Nucleus accumbens (tissue), 56 donors: ENCODE results near the gene CTCFL.

Experiments
- DNase-seq, 56 donors: peaks; one replicate each; lab custom pipeline; 2025; lab: John Stamatoyannopoulos, UW

The CTCFL gene

GRCh38 chr20:57470212-57470522 is 54.8 kb downstream of the CTCFL start:
- no peak for DNase-seq

DNA sequence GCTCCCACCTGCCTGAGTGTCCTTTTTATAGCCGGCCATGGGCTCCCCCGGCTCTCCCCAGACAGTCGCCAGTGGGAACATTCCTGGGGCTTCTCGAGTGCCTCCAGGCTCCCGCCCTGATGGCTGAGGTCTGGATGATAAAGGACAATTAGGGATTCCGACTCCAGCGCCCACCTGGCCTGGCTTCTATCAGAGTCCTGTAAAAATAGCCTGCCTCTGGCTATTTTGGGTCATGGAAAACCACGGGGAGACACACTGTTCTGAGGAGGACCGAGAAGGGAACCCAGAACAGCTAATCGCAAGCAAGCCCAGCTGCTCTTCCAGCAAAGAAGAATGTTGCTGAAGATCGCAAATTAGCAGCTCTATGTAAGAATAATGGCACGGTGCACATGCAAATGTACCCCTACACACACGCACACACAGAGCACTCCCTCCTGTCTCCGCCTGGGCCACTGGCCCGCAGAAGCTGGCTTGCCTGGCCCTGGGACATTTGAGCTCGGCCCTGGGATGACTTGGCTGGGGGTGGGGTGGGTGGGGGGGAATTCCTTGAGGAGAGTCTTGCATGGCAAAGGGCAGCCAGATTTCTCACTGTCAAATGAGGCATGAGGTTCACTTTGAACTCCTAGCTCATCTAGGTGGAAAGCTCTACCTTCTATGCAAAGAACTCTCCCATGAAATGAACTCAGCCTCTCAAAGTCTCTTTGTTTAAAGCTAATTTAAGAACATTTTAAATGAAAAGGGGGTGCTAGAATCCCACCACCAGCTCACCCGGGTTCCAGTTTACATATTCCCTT is 55.3 kb downstream of the CTCFL start:
- no peak for DNase-seq

GRCh38 chr20:57468523-57469417 is 56.2 kb downstream of the CTCFL start:
- no peak for DNase-seq

GRCh38 chr20:57467742-57468141 is 57.2 kb downstream of the CTCFL start:
- peak in 1 of 56 donors; percentile 8 for DNase-seq

DNA sequence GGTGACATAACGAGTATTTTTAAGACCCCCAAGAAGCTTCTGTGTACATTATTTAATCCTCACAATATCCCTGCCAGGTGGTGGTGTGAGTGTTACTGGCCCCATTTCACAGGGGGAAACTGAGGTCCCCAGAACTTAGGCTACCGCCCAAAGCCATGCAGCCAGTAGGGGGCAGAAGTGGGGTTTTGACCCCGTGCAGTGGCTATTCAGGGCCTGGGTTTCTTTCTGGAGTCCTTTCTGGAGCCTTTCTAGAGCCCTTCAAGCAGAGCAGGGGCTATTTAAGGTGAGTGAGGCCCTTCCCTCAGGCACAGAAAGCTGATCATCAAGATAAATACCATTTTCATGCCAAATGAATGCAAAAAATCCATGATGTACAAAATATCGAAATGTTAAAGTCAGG is 59.0 kb downstream of the CTCFL start:
- no peak for DNase-seq

- no peak for DNase-seq
Measured at GRCh38 chr20:57465486-57465885, 59.5 kb downstream of the CTCFL start.

- DNase-seq, result no peak
Measured at GRCh38 chr20:57464642-57465211, 60.2 kb downstream of the CTCFL start.

GRCh38 chr20:57462781-57463180 is 62.2 kb downstream of the CTCFL start:
- no peak for DNase-seq

- DNase-seq, result no peak
Measured at GRCh38 chr20:57461726-57462125, 63.2 kb downstream of the CTCFL start.

GRCh38 chr20:57460781-57461465 is 64.0 kb downstream of the CTCFL start:
- no peak for DNase-seq

DNA sequence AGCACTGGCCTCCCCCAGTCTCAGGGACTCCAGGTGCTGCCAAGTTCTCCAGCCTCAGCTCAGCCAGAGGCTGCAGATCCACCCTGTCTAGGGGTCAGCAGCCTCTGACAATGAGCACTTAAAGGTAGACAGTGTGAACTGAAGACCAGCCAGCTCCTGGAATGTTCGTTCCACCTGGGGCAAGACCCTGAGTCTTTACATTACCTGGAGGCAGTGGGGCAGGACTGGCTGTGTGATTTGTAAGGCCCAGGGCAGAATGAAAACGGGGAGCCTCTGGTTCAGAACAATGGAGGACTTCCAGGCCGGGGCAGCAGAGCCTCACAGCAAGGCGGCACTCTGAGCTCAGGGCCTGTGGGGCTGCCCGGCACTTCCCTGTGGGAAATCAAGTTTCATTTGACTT is 65.0 kb downstream of the CTCFL start:
- no peak for DNase-seq

- no peak for DNase-seq
Measured at GRCh38 chr20:57459278-57459677, 65.7 kb downstream of the CTCFL start.

DNA sequence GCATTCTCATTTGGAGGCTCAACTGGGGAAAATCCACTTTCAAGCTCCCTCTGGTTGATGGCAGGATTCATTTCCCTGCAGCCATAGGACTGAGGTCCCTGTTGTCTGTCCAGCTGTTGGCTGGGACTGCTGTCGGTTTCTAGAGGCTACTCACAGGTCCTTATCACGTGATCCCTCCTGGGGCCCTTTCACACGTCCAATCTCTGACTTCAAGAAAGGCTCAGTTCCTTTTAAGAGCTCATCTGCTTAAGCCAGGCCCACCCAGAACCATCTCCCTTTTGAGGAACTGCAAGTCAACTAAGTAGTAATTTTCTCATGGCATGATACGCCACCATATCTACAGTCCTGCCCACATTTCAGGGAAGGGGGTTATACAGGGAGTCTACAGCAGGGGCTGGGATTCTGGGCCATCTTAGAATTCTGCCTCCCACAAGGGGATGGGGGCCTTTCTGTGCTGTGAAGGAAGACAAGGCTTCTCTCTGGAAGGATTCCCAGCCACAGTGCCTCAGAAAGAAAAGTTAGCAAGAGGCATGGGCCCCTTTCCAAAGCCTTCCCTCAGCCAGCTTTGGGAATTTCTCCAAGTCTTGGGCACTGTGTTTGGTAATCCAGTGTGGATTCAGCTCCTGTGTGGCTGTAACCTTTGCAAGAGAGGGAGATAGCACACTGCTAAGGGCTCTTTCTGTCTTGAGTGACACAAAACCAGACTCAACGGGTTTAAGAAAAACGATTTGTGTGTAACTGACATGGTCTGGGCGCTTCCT is 66.4 kb downstream of the CTCFL start:
- DNase-seq, result peak in 32 of 56 donors; percentile 4 to 77 (median 30)

DNA sequence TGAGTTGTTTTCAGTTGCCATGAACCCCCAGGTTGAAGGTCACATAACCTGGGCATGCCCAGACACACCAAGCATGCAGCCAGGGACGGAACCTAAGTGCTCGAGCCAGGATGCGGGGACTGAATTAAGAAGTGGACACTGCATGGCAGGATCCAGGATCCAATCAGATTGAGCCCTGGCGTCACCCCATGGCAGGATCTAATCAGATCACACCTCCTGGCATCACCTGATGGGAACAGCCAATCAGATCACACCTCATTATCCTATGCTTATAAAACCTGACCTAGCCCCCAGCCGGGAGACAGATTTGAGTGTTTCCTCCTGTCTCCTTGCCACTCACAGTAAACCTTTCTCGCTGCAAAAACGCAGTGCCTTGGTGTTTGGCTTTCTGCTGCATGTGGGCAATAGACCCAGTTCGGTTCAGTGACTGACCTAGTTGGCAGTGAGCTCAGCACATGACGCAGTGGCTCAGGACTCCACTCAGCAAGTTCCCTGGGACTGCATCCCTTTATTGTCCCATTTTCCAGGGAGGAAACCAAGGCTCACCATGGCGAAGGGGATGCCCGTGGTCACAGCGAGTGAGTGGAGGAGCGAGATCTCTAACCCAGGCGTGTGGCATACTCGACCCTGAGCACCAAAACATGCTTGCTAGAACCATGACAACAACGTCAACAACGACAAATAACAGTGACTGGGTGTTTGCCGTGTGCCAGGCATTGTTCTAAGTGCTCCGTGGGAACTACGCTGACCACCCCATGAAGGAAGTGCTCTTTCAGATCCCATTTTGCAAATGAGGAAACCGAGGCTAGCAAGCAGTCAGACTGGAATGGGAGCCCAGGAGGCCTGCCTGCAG is 67.5 kb downstream of the CTCFL start:
- DNase-seq, result peak in 13 of 56 donors; percentile 4 to 71 (median 24)

DNA sequence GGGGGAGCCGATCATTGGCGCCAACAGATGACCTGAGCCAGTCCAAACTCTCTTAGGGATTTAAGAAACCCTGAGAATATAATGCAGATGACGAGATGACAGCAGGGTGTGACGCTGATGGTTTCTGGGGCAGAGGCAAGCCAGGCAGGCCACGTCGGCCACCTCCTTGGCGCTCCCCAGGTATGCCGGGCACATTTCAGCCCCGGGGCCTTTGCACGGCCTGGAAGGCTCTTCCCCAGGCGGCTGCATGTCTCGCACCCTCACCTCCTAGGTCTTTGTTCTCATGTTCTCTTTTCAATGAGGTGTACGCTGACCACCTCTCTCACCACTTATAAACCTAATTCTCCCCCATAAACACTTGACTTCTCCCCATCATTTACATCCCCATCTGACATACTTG is 68.8 kb downstream of the CTCFL start:
- DNase-seq, result no peak

DNA sequence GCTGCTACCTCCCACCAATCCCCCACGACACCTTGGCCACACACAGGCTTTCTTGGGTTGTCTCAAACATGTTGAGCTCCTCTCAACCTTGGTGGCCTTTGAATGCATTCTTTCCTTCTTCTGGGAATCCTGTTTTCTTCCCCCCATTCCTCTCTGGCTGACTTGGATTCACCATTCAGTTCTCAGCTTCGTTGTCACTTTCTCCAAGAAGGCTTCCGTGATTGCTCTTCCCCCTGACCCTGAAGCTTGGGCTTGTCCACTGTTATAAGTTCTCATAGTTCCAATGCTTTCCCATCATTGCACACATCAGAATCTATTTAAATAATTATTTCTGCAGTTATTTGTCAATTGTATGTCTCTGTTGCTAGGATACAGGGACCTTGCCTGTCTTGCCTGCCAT is 69.6 kb downstream of the CTCFL start:
- DNase-seq, result no peak

GRCh38 chr20:57451795-57452661 is 72.9 kb downstream of the CTCFL start:
- DNase-seq, result no peak

GRCh38 chr20:57451431-57451794 is 73.5 kb downstream of the CTCFL start:
- DNase-seq, result no peak
